H54 (cell line): Measurements from ENCODE around the gene TMC1.

ENCODE experiments used
- DNase-seq: peaks from one replicate; pipeline ENCODE4 v3.0.0; 2011; ENCODE audit warnings: low spot score, mixed read lengths; ENCODE audit not compliant: insufficient read length
- FAIRE-seq: peaks from 3 replicates; lab custom pipeline; 2011; peaks lifted over from hg19 to GRCh38; lab: Jason Lieb, UNC
- POLR2A ChIP-seq: IDR thresholded peaks from 2 replicates; pipeline ENCODE4 v1.6.1; 2011; ENCODE audit warnings: low read depth, mild to moderate bottlenecking, low read length

Gene TMC1

DNA sequence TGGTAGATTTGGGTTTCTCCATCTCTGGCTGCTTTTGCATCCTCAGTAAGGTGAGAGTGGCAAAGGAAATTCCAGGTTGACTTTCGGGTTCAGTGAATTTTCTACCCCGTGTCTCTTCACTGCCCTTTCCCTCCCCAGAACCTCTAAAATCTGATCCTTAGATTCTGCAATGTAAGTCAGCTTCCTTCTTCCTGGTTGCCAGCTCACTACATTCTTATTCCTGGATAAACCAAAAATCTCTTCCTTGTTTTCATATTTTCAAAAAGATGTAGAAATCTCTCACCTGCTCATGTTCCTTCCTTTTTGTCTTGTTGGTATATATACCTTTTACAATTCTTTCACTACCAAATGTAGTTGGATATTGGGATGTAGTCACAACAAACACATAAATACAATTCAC is 145.8 kb downstream of the TMC1 start:
- no peak for TF ChIP-seq POLR2A
- no peak for FAIRE-seq
- no peak for DNase-seq

DNA sequence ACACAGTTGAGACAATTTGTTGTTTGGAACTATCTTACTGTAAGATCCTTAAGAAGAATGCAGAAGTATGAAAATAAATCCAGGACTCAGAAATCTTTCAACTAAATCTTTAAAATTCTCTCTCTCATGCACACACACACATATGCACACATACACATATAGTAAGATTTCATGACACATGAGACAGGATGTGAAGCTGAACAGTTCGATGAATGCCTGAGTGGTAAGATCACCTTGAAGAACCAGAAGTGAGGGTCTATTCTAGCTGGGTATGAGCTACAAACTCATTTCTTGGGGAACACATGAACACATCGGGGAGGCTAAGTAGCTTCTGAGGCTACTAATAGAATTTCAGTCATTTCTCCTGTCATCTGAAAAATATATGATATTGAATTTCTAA is 153.6 kb downstream of the TMC1 start:
- FAIRE-seq (peak; percentile 84), DNase-seq (no peak)
- no peak for TF ChIP-seq POLR2A

DNA sequence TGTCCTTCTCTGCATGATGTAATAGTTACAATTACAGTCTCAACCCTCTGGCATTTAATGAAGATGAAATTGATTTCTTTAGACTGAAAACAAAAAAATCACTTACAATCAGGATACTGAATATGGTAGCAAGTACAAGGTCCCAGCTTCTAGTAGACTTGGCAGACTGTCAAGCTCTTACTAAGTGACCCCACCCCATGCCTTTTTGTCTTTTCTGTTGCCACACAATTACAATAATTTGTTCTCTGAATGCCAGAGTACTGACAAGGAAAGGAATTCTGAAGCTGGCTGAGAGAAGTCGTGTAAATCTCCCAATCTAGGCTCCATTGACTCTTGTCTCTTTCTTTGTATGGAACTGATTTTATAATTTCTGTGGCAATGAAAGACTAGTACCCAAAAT is 154.2 kb downstream of the TMC1 start:
- DNase-seq: no peak
- peak; percentile 81 for FAIRE-seq
- TF ChIP-seq POLR2A: no peak

DNA sequence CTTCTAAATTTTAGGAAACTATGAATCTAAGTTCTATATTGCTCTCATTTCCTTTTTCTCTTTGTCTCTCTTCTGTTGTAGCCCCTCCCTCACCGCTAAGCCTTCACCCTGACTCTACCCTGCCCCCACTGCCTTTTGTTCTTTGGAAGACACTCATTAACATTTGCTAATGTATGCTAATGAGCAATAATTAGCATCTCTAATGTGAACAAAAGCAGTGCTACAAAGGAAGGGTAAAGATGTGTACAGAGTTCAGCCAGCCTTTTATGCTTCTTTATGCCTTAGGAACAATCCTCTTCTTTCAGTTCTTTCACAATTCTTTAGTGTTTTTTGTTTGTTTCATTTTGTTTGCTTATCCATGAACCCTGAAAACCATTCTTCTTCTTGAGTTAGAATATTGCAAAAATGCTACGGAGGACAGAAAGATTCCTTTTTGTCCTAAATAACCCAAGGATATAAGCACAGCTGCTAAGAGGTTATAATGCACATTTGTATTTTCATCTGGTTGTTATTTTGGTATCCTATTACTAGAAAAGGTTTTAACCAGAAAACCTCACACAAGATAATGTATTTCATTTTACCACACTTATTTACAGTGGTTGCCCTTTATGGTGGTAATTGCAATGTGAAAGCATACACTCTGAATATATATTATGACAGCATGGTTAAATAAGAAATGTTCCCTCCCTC is 159.3 kb downstream of the TMC1 start:
- TF ChIP-seq POLR2A: no peak
- FAIRE-seq: no peak
- DNase-seq: no peak

DNA sequence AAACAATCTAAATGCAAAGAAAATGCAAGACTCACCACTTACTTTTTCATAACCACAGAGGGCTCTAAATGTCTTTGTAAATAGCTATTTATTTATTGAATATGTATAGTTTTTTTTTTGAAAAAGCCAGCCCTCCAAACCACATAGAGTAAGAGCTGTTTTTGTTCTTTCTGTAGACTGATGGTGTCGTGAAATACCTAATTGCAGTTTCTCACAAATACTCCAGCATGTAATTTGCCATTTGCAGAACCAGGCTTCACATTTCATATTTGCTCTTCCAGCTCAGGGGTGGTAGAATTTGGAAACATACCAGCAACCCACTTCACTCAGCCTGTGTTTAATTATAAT is 159.8 kb downstream of the TMC1 start:
- no peak for FAIRE-seq
- no peak for TF ChIP-seq POLR2A
- no peak for DNase-seq

DNA sequence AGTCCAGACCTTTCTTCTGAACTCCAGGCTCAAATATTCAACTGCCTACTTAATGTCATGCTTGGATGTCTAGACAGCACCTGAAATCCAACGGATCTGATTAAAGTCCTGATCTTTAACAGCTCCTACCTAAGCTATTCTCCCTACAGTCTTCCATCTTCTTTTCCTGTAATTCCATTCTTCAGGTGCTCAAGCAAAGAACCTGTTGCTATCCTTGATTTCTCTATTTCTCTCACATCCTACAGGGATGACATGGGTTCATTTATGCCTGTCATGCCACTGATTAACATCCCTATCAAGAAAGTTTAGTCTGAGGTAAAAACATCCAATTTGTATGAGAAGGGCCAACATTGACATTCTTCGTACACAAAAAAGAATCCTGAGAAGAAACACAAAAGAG is 163.2 kb downstream of the TMC1 start:
- no peak for FAIRE-seq

DNA sequence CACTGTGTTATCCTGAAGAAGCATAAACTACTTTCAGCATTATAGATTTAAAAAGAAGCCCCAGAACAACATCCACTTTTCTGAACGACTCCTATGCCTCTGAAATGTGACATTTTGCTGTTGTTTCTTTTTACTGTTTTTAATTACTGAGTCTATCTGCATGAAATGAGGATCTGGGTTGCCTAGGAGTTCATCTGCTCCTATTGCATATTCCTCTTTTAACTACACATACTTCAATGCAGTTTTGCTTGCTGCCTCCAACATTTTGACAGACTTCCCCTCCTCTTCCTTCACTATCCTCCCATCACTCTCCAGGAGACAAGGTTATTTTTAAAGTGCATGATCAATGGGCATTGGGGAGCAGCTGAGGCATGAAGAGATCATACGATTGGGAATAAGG is 164.5 kb downstream of the TMC1 start:
- DNase-seq (no peak), FAIRE-seq (peak; percentile 20)
- no peak for TF ChIP-seq POLR2A

More for the DNA sequence above, 163.2 kb downstream of the TMC1 start:
- TF ChIP-seq POLR2A: no peak
- no peak for DNase-seq

DNA sequence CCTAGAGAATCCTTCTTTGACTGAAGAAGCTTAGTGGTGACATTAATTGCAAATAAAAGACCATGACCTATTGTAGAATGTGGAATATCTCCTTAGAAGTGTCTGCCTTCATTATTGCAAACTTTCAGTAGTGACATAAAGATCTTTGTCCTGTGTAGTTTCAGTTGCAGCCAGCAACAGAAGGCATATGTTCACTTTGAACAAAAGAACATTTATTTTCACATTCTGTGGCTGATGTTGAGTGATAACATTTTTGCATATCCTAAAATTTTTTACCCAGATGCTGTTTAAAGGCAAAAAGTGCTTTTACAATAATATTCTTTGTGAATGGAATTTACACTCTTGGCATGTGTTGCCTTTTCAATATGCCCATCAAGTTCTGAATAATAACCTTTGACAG is 165.9 kb downstream of the TMC1 start:
- no peak for TF ChIP-seq POLR2A
- DNase-seq (no peak), FAIRE-seq (peak; percentile 66)

DNA sequence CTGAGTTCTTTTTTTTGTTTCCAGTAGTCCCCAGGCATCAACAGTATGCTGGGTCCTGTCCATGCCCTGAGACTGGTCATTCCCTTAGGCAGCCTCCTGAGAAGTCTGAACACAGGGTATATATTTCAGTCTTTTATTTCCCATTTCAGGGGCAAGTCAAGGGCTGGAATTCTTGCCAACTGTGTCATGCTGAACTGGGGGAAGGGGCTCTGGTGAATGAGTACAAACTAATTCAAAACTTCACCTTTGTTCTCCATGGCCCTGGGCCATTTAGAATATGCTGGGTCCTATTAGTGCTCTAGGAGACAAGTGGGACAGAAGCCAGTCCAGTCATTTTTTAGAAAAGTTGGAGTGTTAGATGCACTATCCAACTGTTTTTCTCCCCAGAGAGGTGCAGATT is 170.3 kb downstream of the TMC1 start:
- FAIRE-seq (no peak), DNase-seq (no peak)
- no peak for TF ChIP-seq POLR2A

DNA sequence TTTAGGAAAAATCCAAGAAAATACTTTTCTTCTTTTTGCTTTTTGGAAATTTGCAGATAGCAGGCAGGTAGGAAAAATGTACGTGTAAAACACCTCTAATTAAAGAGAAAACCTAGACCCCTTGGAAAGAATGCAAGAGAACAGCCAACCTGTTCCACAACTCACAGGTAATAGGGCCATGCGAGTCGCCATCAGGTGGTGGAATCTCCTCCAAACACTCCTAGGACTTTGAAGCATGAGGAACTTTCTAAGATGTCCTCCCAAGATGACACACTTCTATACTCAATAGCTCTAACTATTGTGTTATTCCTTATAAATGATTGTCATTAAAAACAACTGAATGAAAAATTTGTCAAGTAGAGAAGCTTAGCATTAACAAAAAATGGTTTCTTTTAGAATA is 174.0 kb downstream of the TMC1 start:
- DNase-seq: no peak
- FAIRE-seq: peak; percentile 38
- TF ChIP-seq POLR2A: no peak

DNA sequence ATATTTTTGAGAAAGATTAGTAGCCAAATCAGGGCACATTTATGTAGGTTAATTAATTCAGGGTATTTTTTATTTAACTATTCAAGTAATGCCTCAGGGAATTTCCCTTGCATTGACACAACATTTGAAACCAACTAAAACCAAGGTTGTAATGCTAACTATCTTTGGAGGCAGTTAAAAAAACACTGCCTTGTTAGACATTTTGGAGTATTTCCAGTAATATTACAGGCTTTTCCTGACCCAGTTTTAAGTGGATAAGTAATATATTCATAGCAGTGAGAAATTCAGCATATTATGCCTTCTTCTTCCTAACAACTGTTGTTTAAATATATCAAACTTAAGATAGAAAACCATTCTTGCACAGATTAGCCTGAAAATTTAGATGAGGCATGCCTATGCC is 175.1 kb downstream of the TMC1 start:
- TF ChIP-seq POLR2A: no peak
- peak; percentile 36 for FAIRE-seq
- no peak for DNase-seq

DNA sequence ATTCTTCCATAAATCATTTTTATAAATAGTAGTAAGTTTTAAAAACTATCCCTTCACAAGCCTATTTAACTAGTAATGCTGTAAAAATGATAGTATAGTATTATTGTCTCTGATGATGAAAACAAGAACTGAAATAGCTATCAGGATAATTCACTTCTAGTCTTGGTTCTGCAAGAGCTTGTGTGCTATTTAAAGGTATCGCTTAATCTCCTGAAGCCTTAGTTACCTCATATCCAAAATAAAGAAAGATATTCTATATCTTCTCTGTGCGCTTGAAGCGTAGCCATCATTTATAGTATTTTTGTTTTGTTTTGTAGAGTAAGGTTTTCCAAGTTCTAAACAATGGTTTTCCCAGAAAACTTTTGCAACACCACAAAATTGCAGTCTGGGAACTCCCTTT is 180.1 kb downstream of the TMC1 start:
- DNase-seq: no peak
- no peak for FAIRE-seq
- no peak for TF ChIP-seq POLR2A

DNA sequence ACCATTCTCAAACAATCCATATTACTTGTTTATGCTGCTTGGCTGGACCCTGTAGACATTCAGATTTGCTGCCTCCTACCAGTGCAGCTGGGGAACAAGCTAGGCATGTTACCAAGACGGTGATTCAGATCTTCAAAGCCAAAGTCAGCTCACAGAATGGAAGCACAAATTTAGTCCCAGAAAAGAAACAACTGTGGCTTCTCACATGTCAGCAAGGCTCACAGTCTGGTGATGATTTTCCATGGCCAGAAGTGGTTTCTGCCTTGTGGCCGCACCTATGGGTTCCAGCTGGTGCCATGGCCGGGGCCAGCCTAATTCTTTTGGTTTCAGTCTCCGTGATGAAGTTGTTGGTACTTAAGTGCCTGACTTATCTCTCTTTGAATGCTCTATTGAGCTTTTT is 182.2 kb downstream of the TMC1 start:
- TF ChIP-seq POLR2A: no peak
- DNase-seq (no peak), FAIRE-seq (peak; percentile 45)

DNA sequence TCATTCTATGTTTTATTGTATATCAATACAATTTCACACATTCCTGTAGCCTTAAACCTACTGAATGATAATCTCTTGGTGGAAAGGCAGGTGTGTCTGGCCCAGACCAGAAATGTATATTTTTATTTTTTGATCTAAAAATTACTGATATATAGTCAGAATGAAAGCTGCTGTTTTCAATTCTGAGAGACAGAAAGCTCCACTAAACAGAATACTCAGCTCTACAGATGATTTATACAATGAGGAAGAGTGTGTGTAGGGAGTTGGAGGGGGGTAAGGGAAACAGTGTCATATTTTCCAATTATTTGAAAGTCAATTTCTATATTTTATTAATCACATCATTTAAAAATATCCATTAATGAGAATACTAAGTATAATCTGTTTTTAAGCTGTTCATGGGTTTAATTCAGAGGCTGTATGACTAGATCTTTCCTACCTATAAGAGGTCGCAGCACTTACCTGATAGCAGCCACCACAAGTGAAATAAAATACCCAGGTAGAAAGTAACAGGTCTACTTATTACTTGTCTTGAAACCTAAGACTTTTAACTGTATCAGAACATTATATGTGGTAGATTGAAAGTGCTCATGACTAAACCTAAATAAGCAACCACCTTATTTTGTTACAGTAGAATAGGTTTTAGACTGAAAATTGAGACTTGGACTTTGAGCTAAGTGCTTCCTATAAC is 183.4 kb downstream of the TMC1 start:
- no peak for TF ChIP-seq POLR2A
- no peak for DNase-seq
- FAIRE-seq: no peak

DNA sequence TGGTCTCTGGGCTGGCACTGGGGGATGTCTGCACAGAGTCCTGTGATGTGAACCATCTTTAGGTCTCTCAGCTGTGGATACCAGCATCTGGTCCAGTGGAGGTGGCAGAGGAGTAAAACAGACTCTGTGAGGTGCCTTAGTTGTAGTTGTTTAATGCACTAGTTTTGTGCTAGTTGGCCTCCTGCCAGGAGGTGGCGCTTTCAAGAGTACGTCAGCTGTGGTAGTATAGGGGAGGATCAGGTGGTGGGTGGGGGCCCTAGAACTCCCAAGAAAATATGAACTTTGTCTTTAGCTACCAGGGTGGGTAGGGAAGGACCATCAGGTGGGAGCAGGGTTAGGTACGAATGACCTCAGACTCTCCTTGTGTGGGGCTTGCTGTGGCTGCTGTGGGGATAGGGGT is 197.1 kb downstream of the TMC1 start:
- no peak for DNase-seq
- no peak for FAIRE-seq
- no peak for TF ChIP-seq POLR2A

DNA sequence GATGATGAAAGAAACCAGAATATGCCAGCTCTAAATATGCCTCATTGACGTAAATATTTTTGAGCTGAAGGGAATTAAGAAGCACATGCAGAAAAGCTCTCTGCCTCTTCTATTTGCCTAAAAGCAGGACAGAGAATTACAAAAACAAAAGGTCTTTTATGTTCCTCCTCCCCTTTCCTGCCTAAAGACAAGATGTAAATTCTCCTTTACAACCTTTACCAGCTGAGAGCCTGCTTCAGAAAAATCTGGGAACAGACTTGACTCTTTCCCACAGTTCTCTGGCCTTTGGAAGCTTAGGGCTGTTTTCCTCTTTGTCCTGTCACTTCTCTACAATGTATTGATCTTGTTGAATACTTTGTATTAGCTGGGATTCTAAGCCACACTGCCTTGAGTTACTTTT is 199.7 kb downstream of the TMC1 start:
- no peak for TF ChIP-seq POLR2A
- FAIRE-seq (no peak), DNase-seq (no peak)
